NCI-H2196 treated with DMSO at 0.1 percent for 48 hours (cell line): Measurements from ENCODE around the gene CCDC85C.

Experiments used
- DNase-seq: peaks from one replicate; lab custom pipeline; 2025; ENCODE audit not compliant: unreplicated experiment; lab: John Stamatoyannopoulos, UW

The CCDC85C gene

DNA sequence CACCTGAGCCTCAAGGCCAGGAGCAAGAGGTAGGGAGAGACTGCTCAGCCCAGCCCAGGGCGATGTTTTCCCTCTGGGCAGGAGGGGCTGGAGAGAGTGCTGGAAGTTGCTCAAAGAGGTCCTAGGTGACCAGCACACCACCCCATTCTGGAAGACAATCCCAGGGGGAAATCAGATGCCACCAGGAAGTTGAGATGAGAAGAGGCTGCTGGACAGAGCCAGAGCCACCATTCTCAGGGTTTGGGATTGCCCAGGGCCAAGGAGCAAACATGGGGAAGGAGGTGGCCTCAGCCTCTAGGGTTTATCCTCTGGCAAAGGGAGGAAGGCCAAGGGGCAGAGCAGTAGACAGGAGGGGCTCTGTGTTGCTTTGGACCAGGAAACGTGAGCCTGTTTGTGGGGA is 11.6 kb downstream of the CCDC85C start:
- no peak for DNase-seq

DNA sequence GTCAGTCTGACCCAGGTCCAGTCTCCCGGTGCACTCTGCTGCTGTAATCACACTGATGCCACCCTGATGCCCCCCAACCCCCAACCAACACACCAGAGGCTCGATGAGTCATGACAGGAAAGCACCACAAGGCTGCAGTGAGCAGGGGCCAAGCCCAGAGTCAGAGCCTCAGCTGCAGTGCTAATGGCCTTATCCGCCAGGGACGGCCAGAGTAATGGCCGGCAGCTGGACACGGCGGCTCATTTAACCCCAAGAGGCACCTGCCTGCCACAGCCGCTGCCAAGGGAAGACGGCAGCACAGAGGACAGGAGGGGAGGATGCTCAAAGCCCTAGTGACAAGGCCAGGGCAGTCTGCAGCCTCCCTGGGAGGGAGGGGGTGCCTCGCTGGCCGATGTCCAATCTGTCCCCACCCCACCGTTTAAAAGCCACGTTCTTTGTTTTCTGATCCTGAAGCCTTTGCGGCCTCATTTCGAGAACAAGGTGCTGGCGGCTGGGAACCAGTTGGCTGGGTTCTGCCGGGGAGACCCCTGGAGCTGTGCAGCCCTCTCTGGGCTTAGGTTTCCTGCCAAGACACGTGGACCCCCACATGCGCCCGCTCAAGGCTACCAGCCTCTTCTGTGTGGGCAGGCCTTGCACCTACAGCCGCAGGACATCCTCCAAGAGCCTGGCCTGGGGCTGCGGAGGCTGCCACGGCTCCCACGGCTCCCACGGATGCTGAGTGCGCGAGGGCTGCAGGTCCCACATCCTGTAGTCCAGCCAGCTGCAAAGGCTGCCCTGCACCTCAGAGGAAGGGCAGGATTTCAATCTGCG is 13.1 kb downstream of the CCDC85C start:
- no peak for DNase-seq

DNA sequence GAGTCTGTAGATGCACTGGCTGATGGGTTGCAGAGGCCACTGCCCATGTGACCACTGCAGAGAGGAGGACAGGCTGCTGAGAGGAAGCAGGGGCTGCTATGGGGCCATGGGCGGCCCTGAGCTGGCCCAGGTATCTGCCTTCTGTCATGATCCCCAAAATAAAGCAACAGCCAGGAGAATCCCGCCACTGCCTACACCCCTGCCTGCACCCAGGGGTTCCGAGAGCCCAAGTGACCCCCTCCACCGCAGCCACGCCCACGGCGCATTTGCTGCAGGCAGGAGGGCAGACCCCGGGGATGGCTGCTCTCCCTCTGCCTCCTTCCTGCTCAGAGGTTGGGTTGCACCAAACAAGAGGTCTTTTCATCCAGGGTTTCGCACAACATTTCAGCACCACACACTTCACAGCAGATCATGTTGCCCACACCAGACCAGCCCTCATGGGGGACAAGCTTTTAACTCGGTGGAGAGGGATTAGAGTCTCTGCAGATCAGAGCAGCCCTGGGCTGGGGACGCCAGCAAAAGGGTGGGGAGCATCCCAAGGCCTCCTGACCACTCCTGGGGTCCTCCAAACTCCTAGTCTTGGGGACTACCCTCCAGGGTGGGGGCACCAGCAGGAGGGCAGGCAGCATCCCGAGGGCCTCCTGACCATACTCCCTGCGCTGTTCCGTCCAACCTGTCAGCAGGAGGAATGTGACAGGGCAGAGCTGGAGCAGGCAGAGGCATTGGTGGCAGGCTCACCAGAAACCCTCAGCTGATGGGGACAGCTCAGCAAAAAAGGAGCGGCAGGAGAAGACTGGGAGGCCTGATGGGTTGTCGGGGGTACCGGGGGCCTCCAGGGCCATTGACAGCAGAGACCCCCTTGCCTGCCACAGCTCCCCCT is 14.1 kb downstream of the CCDC85C start:
- no peak for DNase-seq

DNA sequence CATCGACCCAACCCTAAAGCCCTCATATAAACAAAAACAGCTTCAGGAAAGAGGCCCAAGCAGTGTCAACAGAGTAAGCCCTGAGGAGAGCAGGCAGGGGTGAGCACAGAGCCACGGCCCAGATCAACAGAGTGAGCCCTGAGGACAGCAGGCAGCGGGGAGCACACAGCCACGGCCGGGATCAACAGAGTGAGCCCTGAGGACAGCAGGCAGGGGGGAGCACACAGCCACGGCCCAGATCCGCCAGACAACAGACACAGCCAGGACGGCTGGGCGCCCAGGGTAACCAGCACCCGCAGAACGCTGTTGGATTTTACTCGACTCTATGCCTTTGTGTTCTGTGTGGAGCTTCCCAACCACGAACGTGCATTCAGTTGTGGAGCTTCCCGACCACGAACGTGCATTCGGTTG is 15.0 kb downstream of the CCDC85C start:
- no peak for DNase-seq

DNA sequence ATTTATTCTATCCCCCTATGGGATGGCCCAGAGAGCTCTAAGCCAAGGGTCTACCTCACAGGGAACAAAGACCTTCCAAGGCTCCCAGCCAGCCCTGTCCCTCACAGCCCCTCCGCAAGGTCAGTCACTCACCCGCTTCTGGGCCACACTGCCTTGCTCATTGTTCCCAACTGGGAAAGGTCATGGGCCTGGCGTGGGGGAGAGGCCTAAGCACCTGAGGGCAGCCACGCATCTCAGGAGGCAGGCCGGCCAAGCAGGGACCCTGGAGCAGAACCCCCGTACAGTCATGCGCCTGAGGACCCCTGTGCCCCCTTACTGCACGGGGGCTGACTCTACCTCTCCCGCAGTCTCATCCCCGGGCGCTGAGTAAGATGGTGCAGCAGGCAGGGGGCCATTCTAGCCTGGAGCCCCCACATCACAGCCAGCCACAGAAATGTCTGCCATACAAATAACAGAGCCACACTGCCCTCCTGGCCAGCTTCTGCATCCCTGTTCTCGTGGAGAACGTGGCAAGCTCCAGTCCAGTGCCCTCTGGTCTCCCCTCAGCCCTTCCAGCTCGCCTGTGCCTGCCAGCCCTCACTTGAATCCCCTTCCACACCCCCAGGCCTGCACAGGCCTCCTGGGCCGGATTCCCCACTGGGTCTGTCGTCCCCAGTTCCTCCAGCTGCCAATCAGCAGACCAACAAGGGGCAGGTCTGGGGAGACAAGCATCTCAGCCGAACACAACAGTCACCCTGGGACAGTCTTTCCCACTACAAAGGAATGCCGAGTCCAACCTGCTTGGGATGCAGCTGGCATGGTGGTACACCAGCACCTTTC is 16.3 kb downstream of the CCDC85C start:
- no peak for DNase-seq

DNA sequence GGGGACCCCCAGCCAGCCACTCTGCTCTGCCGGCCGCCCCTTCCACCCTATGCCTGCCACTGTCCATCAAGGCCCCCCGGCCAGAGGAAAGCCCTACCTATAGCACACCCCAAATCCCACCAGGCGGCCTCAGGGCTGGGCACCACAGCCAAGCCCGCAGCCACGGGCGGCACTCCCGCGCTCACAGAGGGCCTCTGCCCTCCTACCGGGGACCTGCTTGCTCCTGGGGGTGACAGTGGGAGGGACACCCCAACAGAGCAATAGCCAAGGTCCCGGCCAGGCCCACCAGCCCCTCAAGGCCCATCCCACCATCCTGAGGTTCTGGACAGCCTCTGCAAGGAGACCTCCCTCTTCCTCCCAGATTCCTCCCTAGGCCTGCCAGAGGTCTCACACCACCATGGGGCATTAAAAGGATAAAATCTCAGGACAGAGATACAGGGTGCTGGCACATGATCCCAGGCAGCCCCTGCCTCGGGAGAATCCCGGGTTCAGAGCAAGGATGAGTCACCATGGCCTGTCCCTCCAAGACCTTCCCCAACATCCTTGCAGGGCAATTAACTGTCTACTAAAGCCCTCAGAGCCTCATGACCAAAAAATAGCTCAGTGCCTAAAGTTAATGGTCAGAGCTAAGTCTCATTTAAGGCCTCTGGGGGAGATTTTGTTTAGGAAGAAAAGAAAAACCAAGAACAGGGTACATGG is 17.1 kb downstream of the CCDC85C start:
- DNase-seq: no peak

DNA sequence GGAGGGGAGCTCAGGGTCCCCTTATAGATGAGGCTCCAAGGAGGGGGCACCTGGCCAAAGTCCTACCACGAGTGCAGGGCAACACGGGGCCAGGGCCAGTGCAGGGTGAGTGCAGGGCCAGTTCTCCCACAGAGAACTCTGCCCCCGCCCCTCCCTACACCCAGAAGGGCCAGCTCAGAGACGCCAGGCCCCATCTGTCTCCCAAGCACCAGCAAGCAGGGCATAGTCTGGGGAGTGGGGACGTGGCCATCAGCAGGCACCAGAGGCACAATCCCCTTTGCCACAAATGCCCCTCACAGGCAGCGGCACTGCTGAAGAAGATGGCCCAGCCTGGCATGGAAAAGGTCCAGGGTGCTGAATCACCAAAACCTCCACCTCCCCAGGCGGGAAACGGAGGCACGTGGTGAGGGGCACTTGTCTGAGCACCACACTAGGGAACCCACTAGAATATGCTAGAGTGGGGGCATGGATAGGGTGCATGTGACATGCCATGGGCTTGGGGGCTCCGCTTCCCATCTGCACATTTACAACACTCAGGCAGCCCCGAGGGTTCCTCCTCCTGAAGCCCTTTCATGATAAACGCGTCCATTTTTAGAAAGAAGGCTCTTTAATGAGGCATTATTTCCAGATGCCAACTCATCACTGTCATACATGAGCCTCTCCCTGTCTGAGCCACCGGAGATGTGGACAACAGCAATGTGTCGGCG is 17.8 kb downstream of the CCDC85C start:
- DNase-seq: no peak

DNA sequence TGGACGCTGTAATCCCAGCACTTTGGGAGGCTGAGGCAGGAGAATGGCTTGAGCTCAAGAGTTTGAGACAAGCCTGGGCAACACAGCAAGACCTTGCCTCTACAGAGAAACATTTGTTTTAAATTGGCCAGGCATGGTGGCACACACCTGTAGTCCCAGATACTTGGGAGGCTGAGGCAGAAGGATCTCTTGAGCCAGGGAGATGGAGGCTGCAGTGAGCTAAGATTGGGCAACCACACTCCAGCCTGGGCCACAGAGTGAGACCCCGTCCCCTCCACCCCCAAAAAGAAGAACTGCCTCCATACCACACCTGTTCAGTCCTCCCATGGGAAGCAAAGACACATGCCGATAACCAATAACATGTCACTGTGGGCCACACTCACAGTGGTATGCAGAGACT is 19.2 kb downstream of the CCDC85C start:
- no peak for DNase-seq

DNA sequence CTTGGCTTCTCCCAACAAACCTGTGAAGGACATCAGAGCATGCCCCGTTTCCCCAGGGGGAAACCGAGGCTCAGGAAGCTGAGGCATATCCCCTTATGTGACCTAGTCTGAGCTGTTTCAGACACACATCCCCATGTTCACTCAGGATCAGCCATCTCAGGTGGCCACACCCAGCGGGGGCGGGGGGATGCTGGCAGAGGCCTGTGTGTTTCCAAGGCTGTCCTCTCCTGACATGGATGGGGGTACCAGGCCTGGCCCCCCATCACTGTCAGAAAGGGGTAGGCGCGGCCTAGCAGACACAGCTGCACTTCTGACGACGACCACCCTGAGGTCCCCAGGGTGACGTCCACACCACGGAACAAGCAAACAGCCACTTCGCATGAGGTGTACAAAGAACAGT is 22.1 kb downstream of the CCDC85C start:
- DNase-seq: no peak

DNA sequence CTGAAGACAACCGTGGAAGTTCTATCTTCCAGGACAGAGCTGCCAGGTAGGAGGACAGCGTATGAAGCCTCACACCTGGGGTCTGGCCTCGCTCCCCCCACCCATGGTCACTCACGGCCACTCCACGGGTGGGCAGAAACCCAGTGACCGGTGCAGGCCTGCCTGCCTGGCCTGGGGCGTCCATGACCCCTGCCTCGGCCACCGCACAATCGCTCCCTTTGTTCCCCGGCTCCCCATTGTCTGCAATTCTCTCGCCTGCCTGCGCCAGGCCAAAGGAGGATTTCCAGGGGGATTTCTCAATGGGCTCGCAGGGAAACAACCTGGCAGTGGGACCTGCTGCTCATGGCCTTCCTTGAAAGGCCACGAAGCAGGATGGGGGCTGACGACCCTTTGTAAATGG is 22.6 kb downstream of the CCDC85C start:
- DNase-seq: no peak

DNA sequence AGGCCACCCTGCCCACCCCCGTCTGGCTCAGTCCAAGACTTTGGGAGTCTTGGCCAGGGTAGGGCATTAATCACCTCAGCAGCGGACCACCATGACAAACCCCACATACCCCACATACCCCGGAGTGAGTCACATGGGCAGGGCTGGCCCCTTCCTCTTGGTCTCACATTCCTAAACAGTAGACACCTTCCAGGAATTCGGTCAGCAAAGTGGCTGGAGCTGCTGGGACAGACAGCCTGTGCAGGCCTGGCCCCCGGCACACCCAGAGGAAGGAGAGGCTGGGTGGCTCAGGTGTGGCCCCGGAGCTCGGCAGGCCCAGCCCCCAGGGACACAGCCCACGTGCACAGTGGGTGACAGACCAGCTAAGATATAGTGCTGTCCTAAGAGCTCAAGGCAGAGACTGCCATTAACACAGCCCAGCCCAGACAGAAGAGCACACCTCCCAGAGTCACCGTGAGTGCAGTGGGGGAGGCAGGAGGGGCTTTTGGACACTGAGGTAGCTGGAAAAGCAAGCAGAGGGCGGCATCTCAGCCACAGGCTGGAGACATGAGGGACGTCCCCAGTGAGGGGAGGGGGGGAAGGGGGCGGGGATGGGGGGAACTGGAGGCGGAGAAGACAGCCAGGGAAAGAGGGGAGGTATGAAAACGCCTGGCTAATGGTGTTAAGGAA is 24.0 kb downstream of the CCDC85C start:
- DNase-seq: no peak

DNA sequence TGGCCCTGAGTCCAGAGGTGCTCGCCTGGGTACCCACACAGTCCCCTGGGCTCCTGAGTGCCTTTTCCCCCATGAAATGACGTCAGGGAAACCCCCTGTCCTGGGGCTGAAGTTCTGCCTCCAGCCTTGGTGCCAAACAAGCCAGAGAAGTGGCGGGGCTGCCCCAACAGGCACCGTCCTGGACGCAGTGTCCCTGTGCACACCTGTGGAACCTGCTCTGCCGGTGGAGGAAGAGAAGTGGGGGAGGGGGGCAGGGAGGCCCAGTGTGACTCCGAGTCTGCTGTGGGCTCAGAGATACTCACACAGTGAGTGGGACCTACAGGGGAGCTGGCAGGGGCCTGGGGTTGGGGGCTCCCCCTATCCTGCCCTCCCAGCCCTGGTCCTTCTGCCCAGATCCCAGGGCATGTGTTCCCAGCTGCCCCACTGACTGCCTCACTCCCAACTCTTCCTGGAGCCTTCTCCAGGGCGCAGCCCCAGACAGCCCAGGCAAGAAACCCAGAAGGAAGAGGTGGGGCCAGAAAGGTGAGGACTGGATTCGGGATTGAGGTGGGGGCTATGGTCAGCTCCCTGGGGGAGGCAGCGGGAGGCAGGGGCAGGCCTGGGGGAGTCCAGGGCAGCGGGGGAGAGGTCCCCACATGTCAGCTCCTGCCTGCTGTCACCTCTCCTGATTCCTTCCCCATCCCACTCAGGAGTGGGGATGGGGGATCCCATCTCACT is 24.7 kb downstream of the CCDC85C start:
- DNase-seq: no peak

DNA sequence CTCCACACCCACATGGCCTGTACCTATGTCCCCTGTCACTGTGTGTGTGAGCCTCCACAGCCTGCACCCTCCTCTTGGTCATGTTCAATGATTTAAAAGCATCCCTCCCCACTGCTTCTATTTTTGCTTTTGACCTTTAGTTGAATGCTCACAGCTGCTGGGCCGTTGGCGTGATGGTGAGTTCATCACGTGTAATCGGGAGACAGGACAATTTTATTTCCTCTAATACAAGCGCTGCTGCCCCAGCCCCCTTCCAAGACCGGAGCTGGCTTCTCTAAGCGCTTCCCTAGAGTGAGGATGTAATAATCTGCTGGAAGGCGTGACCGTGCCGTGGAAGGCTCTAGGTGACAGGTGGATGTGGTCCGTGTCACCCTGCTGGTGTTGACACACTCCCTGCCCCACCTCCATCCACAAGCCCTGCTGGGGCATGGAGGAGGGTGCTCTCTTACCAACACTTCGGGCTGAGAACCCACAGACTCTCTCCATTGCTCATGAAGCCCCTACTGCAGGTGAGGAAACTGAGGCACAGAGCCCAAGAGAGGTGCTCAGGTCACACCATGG is 25.4 kb downstream of the CCDC85C start:
- DNase-seq: no peak

DNA sequence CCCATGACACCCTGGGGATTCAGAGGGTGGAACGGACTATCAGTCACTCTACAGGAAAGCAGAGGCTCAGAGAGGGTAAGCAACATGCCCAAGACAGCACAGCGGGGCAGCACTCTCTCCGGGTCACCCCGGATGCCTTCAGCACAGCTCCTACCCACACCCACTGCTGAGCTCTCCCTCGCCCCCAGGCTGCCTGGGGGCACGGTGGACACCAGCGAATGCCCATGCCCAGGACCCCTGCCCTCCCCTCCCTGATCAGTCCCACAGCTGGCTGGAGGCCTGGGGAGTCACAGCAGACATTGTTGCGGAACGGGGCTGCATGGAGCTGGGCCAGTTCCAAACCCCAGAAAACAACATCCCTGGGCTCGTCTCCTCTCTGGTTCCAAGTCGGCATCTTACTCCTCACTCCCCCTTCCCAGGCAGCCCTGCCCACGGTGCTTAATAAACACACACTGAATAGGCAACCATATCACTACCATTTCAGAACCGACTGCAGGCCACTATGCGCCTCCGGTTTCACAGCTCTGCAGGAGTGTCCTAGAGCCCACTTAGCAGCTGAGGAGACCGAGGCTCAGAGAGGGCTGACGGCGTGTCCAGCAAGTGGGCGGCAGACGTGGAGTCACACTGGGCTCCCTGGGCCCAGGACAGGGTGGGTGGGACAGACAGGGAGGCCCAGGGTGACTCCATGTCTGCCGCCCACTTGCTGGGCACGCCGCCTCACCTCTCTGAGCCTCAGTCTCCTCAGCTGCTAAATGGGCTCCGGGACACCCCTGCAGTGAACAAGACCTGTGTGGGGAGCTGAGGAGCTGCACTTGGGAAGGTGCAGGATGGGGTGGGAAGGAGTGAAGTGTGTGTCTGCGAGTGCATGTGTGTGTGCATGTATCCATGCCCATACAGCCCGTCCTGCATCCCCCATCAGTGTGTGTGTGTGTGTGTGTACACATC is 27.0 kb downstream of the CCDC85C start:
- no peak for DNase-seq

DNA sequence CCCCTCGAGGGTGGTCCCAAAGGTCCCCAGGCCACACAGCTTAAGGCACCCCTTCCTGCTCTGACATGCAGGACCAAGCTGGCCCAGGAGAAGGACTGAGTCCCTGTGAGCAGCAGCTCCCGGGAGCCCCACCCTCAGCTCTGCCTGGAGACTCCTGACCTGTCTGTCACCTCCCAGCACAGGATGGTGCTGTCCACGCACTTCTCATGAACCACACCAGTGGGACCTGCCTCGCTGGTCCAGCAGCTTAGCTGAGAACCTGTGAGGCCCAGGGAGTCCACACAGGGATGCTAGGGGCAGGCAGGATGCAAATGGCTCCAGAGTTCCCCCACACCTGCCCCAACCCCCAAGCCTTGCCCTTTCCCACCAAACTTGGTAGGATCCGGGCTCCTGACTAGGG is 27.7 kb downstream of the CCDC85C start:
- no peak for DNase-seq

DNA sequence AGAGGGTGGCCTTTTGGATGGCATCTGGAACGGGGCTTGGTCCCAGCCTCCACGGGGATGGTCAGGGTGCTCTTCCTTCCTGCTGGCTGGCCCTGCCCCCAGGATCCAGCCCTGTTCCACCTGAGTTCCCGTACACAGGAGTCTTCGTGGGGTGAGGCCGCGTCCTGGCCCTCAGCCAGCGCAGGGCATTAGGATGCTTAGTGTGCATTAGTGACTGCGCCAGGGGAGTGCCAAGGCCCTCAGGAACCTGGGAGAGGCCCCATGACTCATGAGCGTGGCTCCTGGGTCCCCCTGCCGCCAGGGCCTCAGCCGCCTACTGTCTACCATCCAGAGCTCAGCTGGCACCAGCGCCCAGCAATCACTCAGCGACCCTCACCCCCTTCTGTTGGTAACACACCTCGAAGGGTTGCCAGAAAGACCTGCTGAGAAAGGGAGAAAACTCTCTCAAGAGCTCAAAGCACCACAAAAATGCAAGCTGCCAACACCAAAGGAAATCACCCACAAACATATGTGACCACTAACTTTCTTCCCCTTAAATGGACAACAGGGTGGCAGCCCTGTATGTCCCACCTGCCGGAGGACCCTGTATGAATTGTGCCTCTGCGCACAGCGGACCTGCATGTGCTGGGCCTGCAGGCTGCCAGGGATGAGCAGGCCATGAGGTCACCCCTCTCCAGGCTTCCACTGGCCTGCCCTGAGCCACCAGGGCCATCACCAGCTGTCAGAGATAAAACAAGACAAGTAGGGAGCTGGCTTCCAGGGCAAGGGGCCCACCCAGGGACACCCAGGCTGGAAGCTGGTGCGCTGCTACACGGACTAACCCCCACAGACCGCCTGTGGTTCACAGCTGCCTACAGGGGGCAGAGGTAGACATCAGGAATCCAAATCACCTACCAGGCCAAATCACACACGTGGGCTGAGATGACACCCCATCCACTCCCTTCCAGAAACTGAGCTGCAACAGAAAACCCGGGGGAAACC is 28.7 kb downstream of the CCDC85C start:
- no peak for DNase-seq
